GM19239 (cell line): ENCODE results near the gene ERC2.

ENCODE experiments used
- DNase-seq: peaks from one replicate; pipeline ENCODE4 v3.0.0; 2011; ENCODE audit warnings: low spot score; ENCODE audit not compliant: insufficient read length
- FAIRE-seq: peaks from 2 replicates; lab custom pipeline; 2011; peaks lifted over from hg19 to GRCh38; lab: Jason Lieb, UNC

Gene ERC2

GRCh38 chr3:56443372-56443771, 24.9 kb downstream of the ERC2 start:
- no peak for DNase-seq
- no peak for FAIRE-seq

GRCh38 chr3:56428667-56429066, 39.6 kb downstream of the ERC2 start:
- DNase-seq (no peak), FAIRE-seq (no peak)

GRCh38 chr3:56424885-56425284, 43.4 kb downstream of the ERC2 start:
- no peak for FAIRE-seq
- DNase-seq = no peak

- DNase-seq = no peak
- no peak for FAIRE-seq
These were observed 43.9 kb downstream of the ERC2 start for GRCh38 chr3:56424336-56424735.

- DNase-seq = no peak
These were observed 44.6 kb downstream of the ERC2 start for GRCh38 chr3:56423661-56424099.

GRCh38 chr3:56422316-56422715, 46.0 kb downstream of the ERC2 start:
- DNase-seq (no peak), FAIRE-seq (no peak)

More at GRCh38 chr3:56423661-56424099, 44.6 kb downstream of the ERC2 start:
- FAIRE-seq = no peak

GRCh38 chr3:56421205-56421604, 47.1 kb downstream of the ERC2 start:
- no peak for DNase-seq
- no peak for FAIRE-seq

- FAIRE-seq = no peak
- no peak for DNase-seq
These were observed 52.6 kb downstream of the ERC2 start for GRCh38 chr3:56415652-56416051.

- no peak for FAIRE-seq
- DNase-seq = no peak
These were observed 54.4 kb downstream of the ERC2 start for GRCh38 chr3:56413911-56414310.

- FAIRE-seq (no peak), DNase-seq (no peak)
These were observed 57.1 kb downstream of the ERC2 start for GRCh38 chr3:56411166-56411565.

- FAIRE-seq (no peak), DNase-seq (no peak)
These were observed 57.7 kb downstream of the ERC2 start for GRCh38 chr3:56410576-56410975.

- FAIRE-seq (no peak), DNase-seq (no peak)
These were observed 58.5 kb downstream of the ERC2 start for GRCh38 chr3:56409790-56410189.

GRCh38 chr3:56408761-56409196, 59.5 kb downstream of the ERC2 start:
- DNase-seq (no peak), FAIRE-seq (no peak)

- FAIRE-seq = no peak
These were observed 61.3 kb downstream of the ERC2 start for GRCh38 chr3:56406826-56407515.

GRCh38 chr3:56404884-56405283, 63.4 kb downstream of the ERC2 start:
- DNase-seq = no peak
- FAIRE-seq = no peak

More at GRCh38 chr3:56406826-56407515, 61.3 kb downstream of the ERC2 start:
- no peak for DNase-seq

GRCh38 chr3:56398659-56399058, 69.6 kb downstream of the ERC2 start:
- DNase-seq (no peak), FAIRE-seq (no peak)

GRCh38 chr3:56397798-56398197, 70.5 kb downstream of the ERC2 start:
- FAIRE-seq (no peak), DNase-seq (no peak)

- FAIRE-seq (no peak), DNase-seq (no peak)
These were observed 79.0 kb downstream of the ERC2 start for GRCh38 chr3:56389183-56389830.

- FAIRE-seq (no peak), DNase-seq (no peak)
These were observed 85.2 kb downstream of the ERC2 start for GRCh38 chr3:56383092-56383491.

- FAIRE-seq = no peak
These were observed 88.5 kb downstream of the ERC2 start for GRCh38 chr3:56379723-56380287.

GRCh38 chr3:56375654-56376053, 92.6 kb downstream of the ERC2 start:
- no peak for FAIRE-seq
- no peak for DNase-seq

More at GRCh38 chr3:56379723-56380287, 88.5 kb downstream of the ERC2 start:
- DNase-seq = no peak
